ENCODE data around the gene EPHB6. TPM values are rescaled to one million over a fixed set of nuclear protein-coding genes. Genes with fewer than 3 reads are reported as not detected.

The EPHB6 gene, protein sequence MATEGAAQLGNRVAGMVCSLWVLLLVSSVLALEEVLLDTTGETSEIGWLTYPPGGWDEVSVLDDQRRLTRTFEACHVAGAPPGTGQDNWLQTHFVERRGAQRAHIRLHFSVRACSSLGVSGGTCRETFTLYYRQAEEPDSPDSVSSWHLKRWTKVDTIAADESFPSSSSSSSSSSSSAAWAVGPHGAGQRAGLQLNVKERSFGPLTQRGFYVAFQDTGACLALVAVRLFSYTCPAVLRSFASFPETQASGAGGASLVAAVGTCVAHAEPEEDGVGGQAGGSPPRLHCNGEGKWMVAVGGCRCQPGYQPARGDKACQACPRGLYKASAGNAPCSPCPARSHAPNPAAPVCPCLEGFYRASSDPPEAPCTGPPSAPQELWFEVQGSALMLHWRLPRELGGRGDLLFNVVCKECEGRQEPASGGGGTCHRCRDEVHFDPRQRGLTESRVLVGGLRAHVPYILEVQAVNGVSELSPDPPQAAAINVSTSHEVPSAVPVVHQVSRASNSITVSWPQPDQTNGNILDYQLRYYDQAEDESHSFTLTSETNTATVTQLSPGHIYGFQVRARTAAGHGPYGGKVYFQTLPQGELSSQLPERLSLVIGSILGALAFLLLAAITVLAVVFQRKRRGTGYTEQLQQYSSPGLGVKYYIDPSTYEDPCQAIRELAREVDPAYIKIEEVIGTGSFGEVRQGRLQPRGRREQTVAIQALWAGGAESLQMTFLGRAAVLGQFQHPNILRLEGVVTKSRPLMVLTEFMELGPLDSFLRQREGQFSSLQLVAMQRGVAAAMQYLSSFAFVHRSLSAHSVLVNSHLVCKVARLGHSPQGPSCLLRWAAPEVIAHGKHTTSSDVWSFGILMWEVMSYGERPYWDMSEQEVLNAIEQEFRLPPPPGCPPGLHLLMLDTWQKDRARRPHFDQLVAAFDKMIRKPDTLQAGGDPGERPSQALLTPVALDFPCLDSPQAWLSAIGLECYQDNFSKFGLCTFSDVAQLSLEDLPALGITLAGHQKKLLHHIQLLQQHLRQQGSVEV
- total RNA-seq: 5.9 and 7.3 TPM in 2 replicates

DNA sequence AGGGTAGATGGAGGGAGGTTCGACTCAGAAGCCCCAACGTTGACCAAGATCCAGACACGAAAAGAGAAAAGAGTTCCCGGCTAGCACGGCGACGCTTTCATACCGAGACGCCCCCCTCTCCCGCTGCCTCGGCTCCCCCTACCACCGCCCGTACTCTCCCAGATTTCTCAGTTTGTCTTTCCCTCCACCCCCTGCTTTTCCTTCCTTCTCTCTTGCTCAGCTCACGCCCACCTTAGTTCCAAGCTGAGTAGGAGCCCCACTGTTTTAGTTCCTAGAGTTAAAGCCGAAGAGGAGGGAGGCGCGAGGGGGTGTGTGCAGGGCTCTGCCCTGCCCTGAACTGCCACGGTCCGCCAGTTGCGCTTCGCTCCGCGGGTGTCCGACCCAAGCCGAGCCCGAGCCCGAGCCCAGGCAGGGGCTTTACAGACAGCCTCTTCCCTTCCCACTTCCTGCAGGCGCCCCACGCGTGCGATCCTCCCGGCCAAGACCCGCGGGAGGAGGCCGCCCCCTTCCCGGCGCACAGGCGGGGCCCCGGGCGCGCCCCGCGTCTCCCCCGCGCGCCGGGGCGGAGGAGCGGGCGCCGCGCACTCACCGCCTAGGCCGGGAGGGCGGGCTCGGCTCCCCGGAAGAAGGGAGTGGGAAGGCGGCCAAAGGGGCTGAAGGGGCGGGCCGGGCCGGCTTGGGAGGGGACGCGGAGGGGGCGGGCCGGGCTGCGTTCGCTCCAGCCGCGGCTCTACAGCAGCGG, at the start of gene EPHB6:
EPHB6 (plus strand) TSS at position 705 of the 742 bp plus-strand sequence. CDS start 8,152 bp downstream, outside the sequence.
- DNase-seq: peak; percentile 91
- peaks cover 14% of the 10 kb centered on the region for H3K4me1 Mint-ChIP-seq
- H3K4me3 Mint-ChIP-seq: peak within 1 kb of the TSS; percentile 94
- peaks cover 11% of the 10 kb centered on the region for H3K27me3 Mint-ChIP-seq
- intact Hi-C loops (cut with micrococcal nuclease): loop anchor here (1.0 to 10.0 kb wide), 6 partner anchors 12 to 880 kb away; partner anchors contain the start of gene TAS2R38
- H3K36me3 Mint-ChIP-seq (ENCODE audit: low read depth): no peaks in the 10 kb centered on the region
- no peaks in the 10 kb centered on the region for H3K9me3 Mint-ChIP-seq
- H3K27ac Mint-ChIP-seq: peak within 1 kb of the TSS; percentile 82

DNA sequence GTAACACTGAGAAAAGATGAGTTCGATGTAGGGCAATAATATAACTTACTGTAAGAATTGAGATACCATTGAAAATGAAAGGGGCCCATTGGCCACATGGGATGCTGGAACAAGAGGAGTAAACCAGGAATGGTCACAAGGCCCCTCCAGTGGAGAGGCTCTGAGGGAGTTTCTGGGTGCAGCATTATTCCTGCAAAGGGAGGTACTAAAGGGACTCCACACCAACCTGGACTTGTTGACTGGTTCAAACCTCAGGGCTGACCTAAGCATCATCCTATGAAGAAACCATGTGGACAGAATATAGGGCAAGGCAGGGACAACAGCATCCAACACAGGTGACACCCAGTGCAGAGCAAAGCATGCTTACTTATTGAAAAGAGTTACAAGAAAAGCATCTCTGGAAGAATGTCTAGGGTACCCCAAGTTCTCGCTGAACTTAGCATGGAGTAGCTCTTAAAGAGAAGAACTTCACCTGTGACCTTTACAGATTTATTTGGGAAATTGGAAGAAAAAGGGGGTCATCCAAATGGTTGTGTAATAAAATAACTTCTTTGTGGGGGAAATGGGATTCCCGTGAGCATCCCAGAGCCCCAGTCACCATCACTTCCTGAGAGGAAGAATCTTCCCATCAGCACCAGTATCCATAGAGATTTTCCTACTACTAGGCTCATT, 49.4 kb upstream of the EPHB6 start:
- intact Hi-C loops (cut with micrococcal nuclease): loop anchor here (5.0 to 10.0 kb wide), 4 partner anchors 437 to 1251 kb away; partner anchors contain the start of genes AGK, SSBP1 and TCAF1
- peaks cover 90% of the 10 kb centered on the region for H3K4me1 Mint-ChIP-seq
- H3K27ac Mint-ChIP-seq: peak overlapping the region; percentile 99
- peaks cover 55% of the 10 kb centered on the region for H3K36me3 Mint-ChIP-seq (ENCODE audit: low read depth)
- H3K9me3 Mint-ChIP-seq: no peaks in the 10 kb centered on the region
- no peaks in the 10 kb centered on the region for H3K27me3 Mint-ChIP-seq
- DNase-seq: peak; percentile 61
- peak overlapping the region; percentile 100 for H3K4me3 Mint-ChIP-seq

DNA sequence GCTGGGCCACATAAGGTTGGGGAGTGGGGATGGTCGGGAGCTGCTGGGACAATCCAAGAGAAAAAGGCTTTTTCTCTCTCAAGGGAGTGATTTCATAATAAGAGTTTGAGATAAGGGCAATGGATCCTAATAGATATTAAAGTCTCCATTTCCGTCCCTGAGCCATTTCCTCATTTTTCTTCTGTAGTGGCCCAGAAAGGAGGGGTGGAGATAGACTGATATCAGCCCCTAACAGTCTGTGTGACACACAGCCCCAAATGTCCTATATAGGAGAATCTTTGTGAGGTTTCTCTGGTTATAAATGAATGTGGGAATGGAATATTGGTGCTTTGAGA, 48.9 kb upstream of the EPHB6 start:
- H3K36me3 Mint-ChIP-seq (ENCODE audit: low read depth): peaks cover 50% of the 10 kb centered on the region
- H3K9me3 Mint-ChIP-seq: no peaks in the 10 kb centered on the region
- H3K4me1 Mint-ChIP-seq: peaks cover 89% of the 10 kb centered on the region
- intact Hi-C loops (cut with micrococcal nuclease): loop anchor here (5.0 to 10.0 kb wide), 4 partner anchors 436 to 1251 kb away; partner anchors contain the start of genes AGK, SSBP1 and TCAF1
- H3K27me3 Mint-ChIP-seq: no peaks in the 10 kb centered on the region
- DNase-seq: no peak
- H3K27ac Mint-ChIP-seq: peak overlapping the region; percentile 99
- H3K4me3 Mint-ChIP-seq: peak overlapping the region; percentile 100

DNA sequence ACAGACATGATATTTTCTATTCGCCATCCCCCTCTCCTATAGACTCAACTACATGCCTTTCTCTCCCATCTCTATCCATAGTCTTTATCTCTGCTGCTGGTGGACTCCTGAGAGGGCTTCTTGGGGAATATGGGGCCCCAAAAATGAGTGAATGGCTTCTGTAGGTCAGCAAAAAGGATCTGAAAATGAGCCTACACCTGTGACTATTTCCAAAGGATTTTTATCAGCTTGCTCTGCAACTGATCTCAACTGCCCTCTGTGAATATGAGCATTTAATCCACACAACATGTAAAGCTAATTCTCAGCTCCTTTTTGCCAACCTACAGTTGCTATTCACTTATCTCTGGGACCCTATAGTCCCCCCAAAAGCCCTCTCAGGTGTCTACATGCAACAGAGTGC, 47.9 kb upstream of the EPHB6 start:
- no peaks in the 10 kb centered on the region for H3K27me3 Mint-ChIP-seq
- peaks cover 41% of the 10 kb centered on the region for H3K36me3 Mint-ChIP-seq (ENCODE audit: low read depth)
- intact Hi-C loops (cut with micrococcal nuclease): loop anchor here (5.0 to 10.0 kb wide), 4 partner anchors 435 to 1252 kb away; partner anchors contain the start of genes AGK, SSBP1 and TCAF1
- peak; percentile 62 for DNase-seq
- peak overlapping the region; percentile 99 for H3K27ac Mint-ChIP-seq
- peaks cover 92% of the 10 kb centered on the region for H3K4me1 Mint-ChIP-seq
- H3K4me3 Mint-ChIP-seq: peak overlapping the region; percentile 73
- H3K9me3 Mint-ChIP-seq: no peaks in the 10 kb centered on the region

DNA sequence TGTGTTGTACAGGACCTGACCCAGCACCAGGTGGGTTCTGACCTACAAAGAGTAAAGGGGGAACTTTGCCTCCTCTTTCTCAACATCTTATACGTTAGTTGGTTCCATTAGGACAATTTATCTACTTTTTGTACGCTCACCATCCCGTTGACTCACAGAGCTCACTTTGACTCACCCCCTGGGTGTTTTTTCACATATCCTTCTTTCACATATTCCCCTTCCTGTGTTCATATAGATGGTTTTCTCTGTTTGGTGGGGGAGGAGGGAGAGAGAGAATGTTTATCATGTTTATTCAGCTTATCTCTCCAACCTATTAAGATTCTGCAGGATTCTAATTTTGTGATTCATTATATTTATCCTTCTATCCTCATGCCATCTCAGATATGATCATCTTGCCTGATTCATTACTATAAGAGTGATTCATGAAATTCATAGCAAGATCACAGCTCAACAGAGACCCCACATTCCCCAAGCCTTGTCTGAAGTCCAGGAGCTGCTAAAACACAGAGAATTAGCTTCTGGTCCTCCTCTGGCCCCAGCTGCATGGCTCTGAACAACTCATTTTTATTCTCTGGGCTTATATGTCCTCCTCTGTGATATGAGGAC, 46.9 kb upstream of the EPHB6 start:
- Mint-ChIP-seq H3K27me3 (no peaks in the 10 kb centered on the region), H3K27ac (peak overlapping the region; percentile 99), H3K4me3 (peak overlapping the region; percentile 73), H3K4me1 (peaks cover 93% of the 10 kb centered on the region), H3K9me3 (no peaks in the 10 kb centered on the region), H3K36me3 (ENCODE audit: low read depth) (peaks cover 31% of the 10 kb centered on the region)
- intact Hi-C loops (cut with micrococcal nuclease): loop anchor here (1.0 to 10.0 kb wide), 12 partner anchors 18 to 1253 kb away; partner anchors contain the start of genes AGK, CASP2, EPHB6 and SSBP1
- peak; percentile 87 for DNase-seq

DNA sequence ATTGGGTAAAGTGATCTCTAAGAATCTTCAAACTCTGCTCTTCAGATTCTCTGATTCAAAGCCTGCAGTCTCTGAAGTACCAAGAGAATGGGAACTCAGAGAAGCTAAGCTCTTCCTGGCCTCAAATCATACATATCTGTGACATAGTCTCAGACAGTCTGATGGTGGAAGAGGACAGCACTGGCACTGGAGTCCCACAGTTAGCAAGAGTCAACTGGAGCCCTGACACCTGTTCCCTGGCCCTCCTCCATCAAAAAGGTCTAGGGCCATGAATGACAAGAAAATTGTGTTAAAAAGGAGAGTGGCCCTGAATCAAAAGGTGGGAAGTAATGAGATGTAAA, 46.4 kb upstream of the EPHB6 start:
- peak overlapping the region; percentile 73 for H3K4me3 Mint-ChIP-seq
- intact Hi-C loops (cut with micrococcal nuclease): loop anchor here (1.0 to 10.0 kb wide), 12 partner anchors 18 to 1254 kb away; partner anchors contain the start of genes AGK, CASP2, EPHB6 and SSBP1
- H3K9me3 Mint-ChIP-seq: no peaks in the 10 kb centered on the region

DNA sequence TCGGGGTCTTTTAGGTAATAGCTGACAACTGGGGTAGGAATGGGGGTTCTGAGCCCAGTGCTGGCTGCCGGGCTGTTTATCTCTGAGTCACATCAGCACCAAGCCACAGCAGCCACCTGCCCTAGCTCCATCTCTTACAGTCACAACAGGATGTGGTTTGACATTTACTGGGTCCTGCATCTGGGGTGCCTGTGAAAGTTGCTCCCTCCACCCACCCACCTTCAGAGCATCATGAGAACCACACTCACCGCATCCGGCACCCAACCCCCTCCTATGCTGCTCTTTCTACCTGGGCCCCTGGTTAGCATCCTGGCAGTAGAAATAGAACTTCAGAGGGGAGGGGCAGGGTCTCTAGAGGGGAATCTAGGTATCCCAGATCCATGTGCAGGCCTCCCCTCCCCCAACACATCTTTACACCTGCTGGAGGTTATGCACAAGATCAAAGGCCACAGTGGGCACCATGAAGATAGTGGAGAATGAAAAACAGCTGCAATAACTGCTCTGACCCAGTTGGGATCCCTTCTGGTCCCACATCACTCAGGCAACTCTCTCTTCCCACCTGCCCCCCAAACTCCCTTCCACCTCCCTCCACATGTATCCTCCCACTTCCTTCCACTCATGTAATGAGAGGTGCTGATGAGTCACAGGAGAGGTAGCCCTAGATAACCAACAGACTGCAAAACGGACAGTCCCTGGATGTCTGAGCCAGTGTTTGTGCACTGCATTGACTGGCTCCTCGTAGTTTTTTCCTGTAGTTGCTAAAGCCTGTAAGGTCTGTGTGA, 45.9 kb upstream of the EPHB6 start:
- peaks cover 20% of the 10 kb centered on the region for H3K36me3 Mint-ChIP-seq (ENCODE audit: low read depth)
- H3K4me3 Mint-ChIP-seq: peak overlapping the region; percentile 73
- intact Hi-C loops (cut with micrococcal nuclease): loop anchor here (1.0 to 10.0 kb wide), 17 partner anchors 10 to 1254 kb away; partner anchors contain the start of genes AGK, CASP2, EPHB6 and SSBP1
- peaks cover 91% of the 10 kb centered on the region for H3K4me1 Mint-ChIP-seq
- H3K27me3 Mint-ChIP-seq: no peaks in the 10 kb centered on the region
- H3K9me3 Mint-ChIP-seq: no peaks in the 10 kb centered on the region
- DNase-seq: peak; percentile 98
- peak overlapping the region; percentile 99 for H3K27ac Mint-ChIP-seq

More for the DNA sequence above, 46.4 kb upstream of the EPHB6 start:
- peaks cover 26% of the 10 kb centered on the region for H3K36me3 Mint-ChIP-seq (ENCODE audit: low read depth)
- no peaks in the 10 kb centered on the region for H3K27me3 Mint-ChIP-seq
- no peak for DNase-seq
- peaks cover 93% of the 10 kb centered on the region for H3K4me1 Mint-ChIP-seq
- peak overlapping the region; percentile 99 for H3K27ac Mint-ChIP-seq

DNA sequence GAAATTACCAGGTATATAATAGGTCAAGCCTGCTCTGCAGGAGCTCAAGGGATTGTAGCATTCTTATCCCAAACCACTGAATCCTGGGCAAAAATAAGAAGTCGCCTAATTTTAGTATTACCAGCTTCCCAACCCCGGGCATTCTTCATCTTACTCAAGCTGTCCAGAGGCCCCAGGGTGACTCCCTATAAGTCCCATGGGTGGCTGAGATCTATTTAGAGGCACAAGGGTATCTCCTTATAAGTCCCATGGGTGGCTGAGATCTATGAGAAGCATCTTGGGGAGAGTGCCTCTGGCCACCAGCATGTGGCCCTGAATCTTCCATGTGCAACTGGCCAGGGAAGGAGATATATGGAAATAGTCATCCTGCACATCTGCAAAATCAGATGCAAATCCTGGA, 45.2 kb upstream of the EPHB6 start:
- Mint-ChIP-seq H3K27me3 (no peaks in the 10 kb centered on the region), H3K36me3 (ENCODE audit: low read depth) (peaks cover 14% of the 10 kb centered on the region), H3K4me3 (peak overlapping the region; percentile 73), H3K27ac (peak overlapping the region; percentile 99), H3K4me1 (peaks cover 88% of the 10 kb centered on the region), H3K9me3 (no peaks in the 10 kb centered on the region)
- peak; percentile 75 for DNase-seq
- intact Hi-C loops (cut with micrococcal nuclease): loop anchor here (1.0 to 10.0 kb wide), 18 partner anchors 10 to 1255 kb away; partner anchors contain the start of genes AGK, CASP2, EPHB6 and SSBP1

DNA sequence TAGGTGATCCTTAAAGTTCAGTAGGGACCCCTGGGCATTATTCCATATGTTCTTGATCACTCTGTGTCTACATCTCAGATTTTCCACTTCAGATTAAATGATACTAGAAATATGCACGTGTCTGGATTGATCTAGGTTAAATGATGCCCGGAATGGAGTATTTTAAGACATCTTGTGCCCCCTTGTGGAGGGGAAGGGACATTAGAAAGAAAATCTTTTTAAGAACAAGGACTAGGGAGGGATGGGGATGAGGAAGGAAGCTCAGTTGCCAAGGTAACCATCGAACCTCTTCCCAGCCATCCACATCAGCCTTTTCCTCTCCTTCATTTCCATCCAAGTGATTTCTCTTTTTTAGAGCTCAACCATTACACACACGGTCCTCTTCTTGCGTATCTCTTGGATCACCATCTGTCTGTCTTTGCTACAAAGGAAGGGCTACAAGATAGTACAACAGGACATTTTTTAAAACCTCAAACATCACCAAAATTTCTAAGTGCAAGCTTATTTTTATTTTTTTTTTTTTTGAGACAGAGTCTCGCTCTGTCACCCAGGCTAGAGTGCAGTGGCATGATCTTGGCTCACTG, 43.6 kb upstream of the EPHB6 start:
- Mint-ChIP-seq H3K36me3 (ENCODE audit: low read depth) (peaks cover 6% of the 10 kb centered on the region), H3K9me3 (no peaks in the 10 kb centered on the region), H3K4me1 (peaks cover 75% of the 10 kb centered on the region), H3K27me3 (peaks cover 2% of the 10 kb centered on the region), H3K27ac (peak overlapping the region; percentile 99), H3K4me3 (peak overlapping the region; percentile 73)
- intact Hi-C loops (cut with micrococcal nuclease): loop anchor here (1.0 to 5.0 kb wide), 5 partner anchors 142 to 508 kb away; no protein-coding TSS in a partner anchor
- DNase-seq: peak; percentile 86

DNA sequence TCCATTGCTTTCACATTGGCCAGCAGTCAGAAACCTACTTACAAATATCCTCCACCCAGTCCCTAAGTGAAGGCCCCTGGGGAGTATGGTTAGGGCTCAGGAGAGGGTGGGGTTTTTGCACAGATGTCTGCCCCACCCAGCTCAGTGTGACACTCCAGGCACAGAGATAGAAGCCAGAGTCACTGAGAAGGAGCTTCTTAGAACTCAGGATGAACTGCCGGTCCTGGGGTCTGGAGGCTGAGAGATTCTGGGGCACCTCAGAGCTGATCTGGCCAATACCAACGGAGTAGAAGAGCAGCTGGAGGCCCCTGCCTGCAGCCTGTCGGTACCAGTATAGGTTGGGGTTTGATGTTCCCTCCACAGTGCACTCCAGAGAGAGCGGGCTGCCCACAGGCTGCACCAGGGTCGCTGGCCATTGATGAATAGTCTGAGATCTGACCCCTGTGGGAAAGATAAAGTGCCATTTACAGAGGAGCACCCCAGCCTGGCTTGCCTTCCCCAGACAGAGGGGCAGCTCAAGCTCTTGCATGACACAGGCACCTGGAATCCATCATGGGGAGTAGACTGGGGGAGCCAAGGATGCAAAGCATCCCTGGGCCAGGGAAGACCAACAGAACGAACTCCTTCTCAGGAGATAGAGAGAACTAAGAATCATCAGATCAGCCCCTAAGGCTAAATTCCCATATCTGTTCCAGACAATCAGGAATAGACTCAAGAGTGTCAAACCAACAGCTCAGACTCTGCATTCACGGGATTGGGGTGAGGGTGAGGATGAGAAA, 42.2 kb upstream of the EPHB6 start:
- peak overlapping the region; percentile 55 for H3K4me3 Mint-ChIP-seq
- H3K36me3 Mint-ChIP-seq (ENCODE audit: low read depth): peaks cover 2% of the 10 kb centered on the region
- peak; percentile 74 for DNase-seq
- intact Hi-C loops (cut with micrococcal nuclease): loop anchor here (2.0 to 5.0 kb wide), 2 partner anchors 190 to 365 kb away; no protein-coding TSS in a partner anchor
- H3K27ac Mint-ChIP-seq: peak overlapping the region; percentile 59
- H3K27me3 Mint-ChIP-seq: peaks cover 5% of the 10 kb centered on the region
- H3K9me3 Mint-ChIP-seq: no peaks in the 10 kb centered on the region
- peaks cover 67% of the 10 kb centered on the region for H3K4me1 Mint-ChIP-seq

Measured in activated CD4-positive, alpha-beta T cell treated with anti-CD3 and anti-CD28 coated beads, Interleukin-2, amount 10 ng/mL, durations not matched to agents 24 days and 14 days (primary cell).